Sigmoid colon (tissue), 7 donors: ENCODE measurements around the gene EDDM3A. TPM values are rescaled to one million over a fixed set of nuclear protein-coding genes. Genes with fewer than 3 reads are reported as not detected.

Source experiments
- DNase-seq: peaks from one replicate; pipeline ENCODE4 v3.0.0-alpha.2; 2019
- H3K27ac ChIP-seq, 4 donors: fragments of 200-600 bp; sonication (generic); one replicate each; pipeline ENCODE4 v1.5.1; 2016 to 2019; ENCODE audit warnings: mild to moderate bottlenecking in 1 of 4
- H3K27me3 ChIP-seq, 3 donors: fragments of 200-600 bp; sonication (generic); one replicate each; pipeline ENCODE4 v1.5.1; 2019; ENCODE audit warnings: mild to moderate bottlenecking in 1 of 3
- H3K36me3 ChIP-seq, 4 donors: fragments of 200-600 bp; sonication (generic); one replicate each; pipeline ENCODE4 v1.5.1; 2016 to 2019
- H3K4me1 ChIP-seq, 4 donors: fragments of 200-600 bp; sonication (generic); one replicate each; pipeline ENCODE4 v1.5.1; 2017 to 2019
- H3K4me3 ChIP-seq, 4 donors: fragments of 200-600 bp; sonication (generic); one replicate each; pipeline ENCODE4 v1.5.1; 2017 to 2019; ENCODE audit warnings: mild to moderate bottlenecking in 2 of 4, moderate library complexity in 1 of 4
- H3K9me3 ChIP-seq, 4 donors: fragments of 200-600 bp in 3 of 4; sonication (generic) in 3 of 4; one replicate each; pipeline versions ENCODE4 v1.5.1 to v1.6.1; 2013 to 2019
- CTCF ChIP-seq, 4 experiments: fragments of 450-650 bp in 3 of 4; fragments of 200-600 bp in 1 of 4; IDR thresholded peaks; one replicate each; pipeline ENCODE4 v1.5.1; 2016 to 2019; ENCODE audit warnings: antibody characterized with exemption in 4 of 4, mild to moderate bottlenecking in 3 of 4, moderate library complexity in 2 of 4
- EP300 ChIP-seq, 4 donors: sonication (generic); formaldehyde crosslinking; IDR thresholded peaks; one replicate each; pipeline ENCODE4 v1.6.1; 2017; ENCODE audit warnings: antibody characterized with exemption in 4 of 4
- POLR2A ChIP-seq, 2 donors: fragments of 450-650 bp; IDR thresholded peaks; one replicate each; pipeline ENCODE4 v1.6.1; 2016; ENCODE audit warnings: antibody characterized with exemption in 2 of 2, mild to moderate bottlenecking in 2 of 2, moderate library complexity in 2 of 2
- POLR2AphosphoS5 ChIP-seq, 4 donors: sonication (generic); formaldehyde crosslinking; IDR thresholded peaks; one replicate each; pipeline ENCODE4 v1.6.1; 2017; ENCODE audit warnings: antibody characterized with exemption in 4 of 4
- WGBS, 2 donors: extraction: QIAGEN DNeasy Blood & Tissue Kit; methylation state at CpG; one replicate each; pipeline ENCODE4 v1.1.7; 2013; 5-methylcytosine and 5-hydroxymethylcytosine counted together
- intact Hi-C: fragments of 100-400 bp; cut with DNase I; formaldehyde crosslinking; loops from one replicate; pipeline ENCODE4 v1.15.1; 2023
- polyA plus RNA-seq, 3 donors: library from polyadenylated mRNA; stranded (reverse); fragments of 200-250 nt; gene quantifications; one replicate each; pipeline ENCODE4 v1.2.3, GENCODE V29; 2013
- total RNA-seq, 4 donors: library from RNA; depleted of rRNA; stranded (reverse); fragments of >200 nt; gene quantifications; one replicate each; pipeline ENCODE4 v1.1.0, GENCODE V29; 2016
- donor health status: healthy with polysubstance abuse.
- donor health status: Bipolar disorder and iron deficiency.
- donor health status: healthy.

The EDDM3A gene
- total and polyA plus RNA-seq, 7 donors, result not detected

- no peak overlapping the region for H3K4me3 ChIP-seq
- no peak for DNase-seq
- intact Hi-C loops, result no loop called here
- 82 to 94% methylated on average over 3 of the region's 3 CpGs for WGBS, 2 donors
- H3K36me3 ChIP-seq, result no peaks in the 10 kb centered on the region
- no peak overlapping the region for H3K27ac ChIP-seq
- no peaks in the 10 kb centered on the region for H3K27me3 ChIP-seq
- no peak for TF ChIP-seq CTCF (IDR thresholded peaks at IDR 0.05)
- H3K4me1 ChIP-seq, result no peaks in the 10 kb centered on the region
- H3K9me3 ChIP-seq, result no peaks in the 10 kb centered on the region
These were observed 22.9 kb downstream of the EDDM3A start for GRCh38 chr14:20768593-20768892.

- H3K4me3 ChIP-seq, result no peak overlapping the region
- no peaks in the 10 kb centered on the region for H3K27me3 ChIP-seq
- H3K4me1 ChIP-seq, result no peaks in the 10 kb centered on the region
- no peak overlapping the region for H3K27ac ChIP-seq
- H3K9me3 ChIP-seq, result no peaks in the 10 kb centered on the region
- no peaks in the 10 kb centered on the region for H3K36me3 ChIP-seq
- no peak for TF ChIP-seq POLR2A (IDR thresholded peaks at IDR 0.05)
- TF ChIP-seq POLR2AphosphoS5 (IDR thresholded peaks at IDR 0.05), result no peak
- no peak for TF ChIP-seq CTCF (IDR thresholded peaks at IDR 0.05)
- no peak for TF ChIP-seq EP300 (IDR thresholded peaks at IDR 0.05)
- WGBS, 2 donors, result 80% methylated on average over 3 of the region's 3 CpGs
- DNase-seq, result no peak
- intact Hi-C loops, result no loop called here
These were observed 23.7 kb downstream of the EDDM3A start for GRCh38 chr14:20769421-20769820.

- TF ChIP-seq EP300 (IDR thresholded peaks at IDR 0.05), result no peak
- TF ChIP-seq POLR2A (IDR thresholded peaks at IDR 0.05), result no peak
- TF ChIP-seq POLR2AphosphoS5 (IDR thresholded peaks at IDR 0.05), result no peak
- no peak for TF ChIP-seq CTCF (IDR thresholded peaks at IDR 0.05)
- Histone ChIP-seq H3K4me1 (no peaks in the 10 kb centered on the region), H3K27ac (no peak overlapping the region), H3K4me3 (no peak overlapping the region), H3K9me3 (no peaks in the 10 kb centered on the region), H3K36me3 (no peaks in the 10 kb centered on the region), H3K27me3 (no peaks in the 10 kb centered on the region)
- intact Hi-C loops, result no loop called here
- DNase-seq, result no peak
- WGBS, 2 donors, result 78 to 83% methylated on average over 3 of the region's 3 CpGs
These were observed 27.0 kb downstream of the EDDM3A start for GRCh38 chr14:20772650-20773049.

- WGBS, 2 donors, result 76 to 86% methylated on average over 5 of the region's 5 CpGs
- no peaks in the 10 kb centered on the region for H3K4me1 ChIP-seq
- TF ChIP-seq EP300 (IDR thresholded peaks at IDR 0.05) (no peak), POLR2A (IDR thresholded peaks at IDR 0.05) (no peak), POLR2AphosphoS5 (IDR thresholded peaks at IDR 0.05) (no peak), CTCF (IDR thresholded peaks at IDR 0.05) (no peak)
- H3K27ac ChIP-seq, result no peak overlapping the region
- intact Hi-C loops, result no loop called here
- no peaks in the 10 kb centered on the region for H3K27me3 ChIP-seq
- no peaks in the 10 kb centered on the region for H3K9me3 ChIP-seq
- no peak overlapping the region for H3K4me3 ChIP-seq
- no peak for DNase-seq
- H3K36me3 ChIP-seq, result no peaks in the 10 kb centered on the region
These were observed 28.7 kb downstream of the EDDM3A start for GRCh38 chr14:20774258-20774824.

- Histone ChIP-seq H3K27ac (no peak overlapping the region), H3K4me1 (no peaks in the 10 kb centered on the region), H3K36me3 (no peaks in the 10 kb centered on the region), H3K27me3 (no peaks in the 10 kb centered on the region), H3K4me3 (no peak overlapping the region), H3K9me3 (no peaks in the 10 kb centered on the region)
- WGBS, 2 donors, result 90 to 91% methylated on average over 6 of the region's 6 CpGs
- TF ChIP-seq EP300 (IDR thresholded peaks at IDR 0.05) (no peak), CTCF (IDR thresholded peaks at IDR 0.05) (no peak), POLR2A (IDR thresholded peaks at IDR 0.05) (no peak), POLR2AphosphoS5 (IDR thresholded peaks at IDR 0.05) (no peak)
- intact Hi-C loops, result no loop called here
- DNase-seq, result no peak
These were observed 29.4 kb downstream of the EDDM3A start for GRCh38 chr14:20775043-20775442.
